Measurements from ENCODE around the gene PLXDC1.
"Not testable (repeated sequence)": the region's sequence is repeated elsewhere in the genome, so short reads cannot be mapped to it uniquely, and the experiment has no call there.

PLXDC1 gene

DNA sequence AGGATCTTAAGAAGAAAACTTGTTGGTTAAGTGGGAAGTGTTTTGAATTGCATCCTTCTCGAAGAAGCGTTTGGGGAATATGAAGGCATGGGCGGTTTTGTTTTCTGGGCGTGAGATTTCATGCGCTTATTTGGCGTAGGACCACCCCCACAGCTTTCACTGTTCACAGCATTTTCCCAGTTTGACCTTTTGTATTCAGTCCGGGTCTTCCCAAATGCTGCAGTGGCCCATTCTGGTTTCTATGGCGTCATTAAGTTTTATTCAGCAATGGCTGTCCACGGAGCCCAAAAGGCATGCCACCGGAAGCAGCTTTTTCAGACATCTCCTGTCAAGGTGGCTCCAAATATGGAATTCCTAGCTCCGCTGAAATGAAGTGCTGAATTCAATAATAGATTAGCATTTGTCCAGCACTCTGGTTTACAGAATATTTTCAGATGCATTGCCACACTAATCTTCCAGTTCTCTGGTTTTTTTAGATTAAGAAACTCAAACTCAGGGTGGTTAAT is 93.7 kb downstream of the PLXDC1 start:
- no peak for DNase-seq

DNA sequence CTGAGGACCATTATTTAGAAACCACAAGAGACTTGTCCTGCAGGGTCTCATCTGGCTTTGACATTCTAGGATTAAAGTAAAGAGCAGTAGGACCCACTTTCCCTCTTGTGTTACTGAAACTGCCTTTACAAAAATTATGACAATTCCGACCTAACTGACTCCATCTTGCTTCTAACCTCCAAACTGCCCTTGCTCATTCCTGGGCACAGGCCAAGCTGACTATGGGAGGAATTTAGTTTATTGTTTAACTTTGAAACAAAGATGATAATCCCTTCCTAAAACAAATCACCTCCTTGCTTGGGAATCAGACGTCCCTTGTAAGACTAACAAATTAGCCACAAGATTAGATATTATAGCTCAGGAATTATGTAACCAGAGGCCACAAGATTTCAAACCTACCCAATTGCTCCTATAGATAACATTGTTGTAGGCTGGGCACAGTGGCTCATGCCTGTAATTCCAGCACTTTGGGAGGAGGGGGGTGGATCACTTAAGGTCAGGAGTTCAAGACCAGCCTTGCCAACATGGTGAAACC is 97.3 kb downstream of the PLXDC1 start:
- no peak for DNase-seq

DNA sequence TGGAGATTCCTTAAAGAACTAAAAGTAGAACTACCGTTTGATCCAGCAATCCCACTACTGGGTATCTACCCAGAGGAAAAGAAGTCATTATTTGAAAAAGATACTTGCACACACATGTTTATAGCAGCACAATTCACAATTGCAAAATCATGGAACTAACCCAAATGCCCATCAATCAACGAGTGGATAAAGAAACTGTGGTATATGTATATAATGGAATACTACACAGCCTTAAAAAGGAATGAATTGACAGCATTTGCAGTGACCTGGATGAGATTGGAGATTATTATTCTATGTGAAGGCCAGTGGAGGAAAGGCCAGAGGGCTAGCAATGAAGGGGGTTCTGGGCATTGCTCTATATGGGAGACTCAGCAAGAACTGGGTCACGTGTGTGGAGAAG is 99.0 kb downstream of the PLXDC1 start:
- not testable (repeated sequence) for DNase-seq

DNA sequence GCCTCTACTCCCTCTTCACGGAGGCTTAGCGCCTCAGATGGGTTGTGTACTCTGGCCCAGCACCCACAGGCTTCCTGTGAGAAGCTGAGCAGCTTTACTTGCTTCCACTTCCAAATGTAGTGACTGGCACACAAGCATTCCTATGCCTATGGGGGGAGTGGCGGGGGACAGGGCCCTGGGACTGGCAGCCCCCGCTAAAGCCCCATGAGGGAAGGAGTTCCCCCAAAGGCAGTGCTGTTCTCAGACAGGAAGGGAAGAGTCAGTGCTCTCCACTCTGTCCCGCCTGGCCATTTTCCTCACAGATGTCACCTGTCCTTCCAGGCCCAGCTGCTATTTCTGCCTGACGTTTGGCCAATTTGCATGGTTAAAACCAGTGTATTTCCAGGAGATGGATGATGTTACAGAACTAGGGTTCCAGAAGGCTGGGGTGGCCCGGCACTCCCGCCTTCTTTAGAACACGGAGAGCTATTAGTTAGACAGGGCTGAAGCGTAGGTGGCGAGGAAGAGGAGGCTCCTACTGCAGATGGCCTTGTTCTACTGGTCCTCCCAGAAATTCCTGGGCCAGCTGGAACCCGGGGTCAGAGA is 100.3 kb downstream of the PLXDC1 start:
- DNase-seq, result no peak

DNA sequence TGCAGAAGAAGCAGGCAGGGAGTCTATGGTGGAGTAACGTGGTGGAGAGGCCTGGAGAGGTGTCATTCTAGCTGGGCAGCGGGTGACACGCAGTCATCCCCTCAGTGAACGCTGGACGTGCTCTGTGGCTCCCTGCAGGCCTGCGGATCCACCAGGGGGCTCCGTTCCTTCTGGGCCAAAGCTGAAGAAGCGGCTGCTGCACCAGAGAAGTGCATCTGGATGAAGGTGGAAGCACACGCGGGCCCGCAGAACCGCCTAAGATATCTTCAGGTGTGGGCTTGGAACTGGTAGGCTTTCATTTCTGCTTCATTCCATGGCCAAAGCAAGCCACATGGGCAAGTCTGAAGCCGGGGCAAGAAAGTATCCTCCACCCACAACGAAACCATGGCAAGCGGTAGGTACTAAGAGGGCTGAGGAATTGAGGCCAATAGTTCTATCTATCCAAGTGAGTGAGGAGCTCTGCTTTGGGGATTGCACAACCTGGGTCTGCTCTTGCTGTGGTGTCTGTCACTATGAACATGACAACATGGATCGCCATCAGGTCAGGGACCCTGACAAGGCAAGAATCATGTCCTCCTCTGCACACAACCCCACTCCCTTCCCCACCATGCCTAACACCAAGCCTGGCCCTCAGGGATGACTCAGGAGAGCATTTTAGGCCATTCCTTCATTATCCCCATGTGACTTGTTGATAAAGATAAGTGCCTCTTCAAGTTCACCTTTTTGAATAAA is 105.3 kb downstream of the PLXDC1 start:
- DNase-seq, result no peak

DNA sequence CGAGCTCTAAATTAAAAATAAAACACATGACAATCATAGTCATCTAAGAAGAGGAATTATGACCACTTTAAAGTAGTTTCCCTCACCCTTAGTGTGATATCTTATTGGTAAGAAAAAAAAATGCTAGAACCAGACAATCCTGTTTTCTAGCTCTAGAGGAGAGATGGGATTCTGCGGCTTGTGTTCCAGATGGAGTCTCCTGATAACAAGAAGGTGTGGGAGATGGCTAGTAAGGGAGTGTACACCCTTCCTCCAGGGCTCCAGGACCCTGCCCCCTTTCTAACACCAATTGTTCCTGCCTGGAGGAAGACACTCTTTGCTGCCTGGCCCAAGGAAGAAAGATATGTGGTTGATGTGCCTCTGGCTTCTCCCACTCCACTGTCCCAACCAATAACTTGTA is 115.4 kb downstream of the PLXDC1 start:
- no peak for DNase-seq

DNA sequence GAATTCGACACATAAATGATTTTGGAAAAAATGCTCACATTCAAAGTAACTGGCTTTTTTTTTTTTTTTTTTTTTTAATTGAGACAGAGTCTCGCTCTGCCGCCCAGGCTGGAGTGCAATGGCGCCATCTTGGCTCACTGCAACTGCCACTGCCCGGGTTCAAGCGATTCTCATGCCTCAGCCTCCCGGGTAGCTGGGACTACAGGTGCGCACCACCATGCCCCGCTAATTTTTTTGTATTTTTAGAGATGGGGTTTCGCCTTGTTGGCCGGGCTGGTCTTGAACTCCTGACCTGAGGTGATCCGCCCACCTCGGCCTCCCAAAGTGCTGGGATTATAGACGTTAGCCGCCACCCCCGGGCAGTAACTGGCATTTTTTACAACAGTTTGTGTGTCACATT is 115.9 kb downstream of the PLXDC1 start:
- DNase-seq, result not testable (repeated sequence)

DNA sequence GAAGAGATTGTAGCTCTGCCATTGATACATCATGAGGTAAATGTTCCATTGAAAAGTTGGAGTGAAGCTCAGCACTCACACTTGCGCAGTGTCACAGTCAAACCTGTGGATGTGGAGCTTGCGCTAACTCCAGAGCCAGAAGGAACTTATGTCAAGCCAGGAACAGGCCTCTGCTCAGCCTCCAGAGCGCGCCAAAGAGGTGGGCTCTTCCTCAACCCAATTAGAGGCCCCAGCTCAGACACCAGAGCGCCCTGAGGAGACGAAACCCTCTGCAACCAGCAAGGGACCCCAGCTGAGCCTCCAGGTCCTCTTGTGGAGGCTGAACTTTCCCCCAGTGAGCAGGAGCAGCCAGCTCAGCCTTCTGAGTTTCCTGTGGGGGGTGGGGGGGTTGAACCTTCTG is 122.7 kb downstream of the PLXDC1 start:
- no peak for DNase-seq

DNA sequence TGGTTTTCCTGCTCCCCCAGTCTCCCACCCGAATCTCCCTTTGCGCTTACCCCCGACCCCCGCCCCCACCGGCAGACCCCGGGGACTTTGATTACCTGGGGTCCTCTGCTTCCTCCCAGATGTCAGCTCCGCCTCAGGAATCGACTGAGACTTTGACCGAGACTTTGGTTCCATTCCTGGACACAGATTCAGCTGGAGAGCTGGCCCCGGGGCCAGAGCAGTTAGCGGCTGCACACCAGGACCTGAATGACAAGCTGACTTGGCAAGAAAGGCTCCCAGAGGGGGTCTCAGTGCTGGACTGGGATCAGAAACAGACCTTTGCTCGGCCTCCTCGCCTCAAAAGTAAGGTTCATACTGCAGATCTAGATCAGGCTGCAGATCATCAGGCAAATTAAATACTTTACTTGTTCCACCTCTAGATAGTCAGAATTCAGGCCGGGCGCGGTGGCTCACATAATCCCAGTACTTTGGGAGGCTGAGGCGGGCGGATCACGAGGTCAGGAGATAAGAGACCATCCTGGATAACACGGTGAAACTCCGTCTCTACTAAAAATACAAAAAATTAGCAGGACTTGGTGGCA is 123.9 kb downstream of the PLXDC1 start:
- no peak for DNase-seq

DNA sequence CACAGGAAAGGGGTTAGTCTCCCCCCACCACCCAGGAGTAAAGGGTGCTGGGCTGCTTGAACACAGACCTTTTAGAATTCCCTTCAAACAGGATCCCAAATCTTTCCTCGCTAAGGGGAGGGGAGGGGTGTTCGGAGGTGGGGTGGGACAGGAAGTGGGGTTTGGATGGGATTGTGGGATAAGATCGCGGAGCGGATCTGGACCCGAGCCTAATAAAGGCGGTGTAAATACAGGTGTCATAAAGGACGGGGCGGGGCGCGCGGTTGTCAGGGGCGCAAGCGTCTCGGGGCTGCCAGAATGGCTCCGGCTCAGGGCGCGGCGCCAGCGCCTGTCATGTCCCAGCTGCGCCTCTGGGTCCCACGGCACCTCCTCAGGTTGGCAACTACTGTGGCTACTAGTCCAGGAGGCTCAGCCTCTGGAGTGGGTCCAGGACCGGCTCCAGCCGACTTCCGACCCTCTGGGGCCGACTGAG is 124.4 kb downstream of the PLXDC1 start:
- DNase-seq, result no peak

DNA sequence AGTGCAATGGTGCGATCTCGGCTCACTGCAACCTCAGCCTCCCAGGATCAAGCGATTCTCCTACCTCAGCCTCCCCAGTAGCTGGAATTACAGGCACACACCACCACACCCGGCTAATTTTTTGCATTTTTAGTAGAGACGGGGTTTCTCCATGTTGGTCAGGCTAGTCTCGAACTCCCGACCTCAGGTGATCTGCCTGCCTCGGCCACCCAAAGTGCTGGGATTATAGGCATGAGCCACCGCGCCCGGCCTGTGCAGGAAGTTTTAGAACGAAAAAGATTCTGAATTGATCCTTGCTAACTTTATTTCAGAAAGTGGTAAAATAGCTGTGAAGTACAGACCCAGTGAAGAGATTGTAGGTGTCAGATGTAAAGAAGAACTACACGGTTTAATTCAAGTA is 125.1 kb downstream of the PLXDC1 start:
- DNase-seq, result not testable (repeated sequence)

DNA sequence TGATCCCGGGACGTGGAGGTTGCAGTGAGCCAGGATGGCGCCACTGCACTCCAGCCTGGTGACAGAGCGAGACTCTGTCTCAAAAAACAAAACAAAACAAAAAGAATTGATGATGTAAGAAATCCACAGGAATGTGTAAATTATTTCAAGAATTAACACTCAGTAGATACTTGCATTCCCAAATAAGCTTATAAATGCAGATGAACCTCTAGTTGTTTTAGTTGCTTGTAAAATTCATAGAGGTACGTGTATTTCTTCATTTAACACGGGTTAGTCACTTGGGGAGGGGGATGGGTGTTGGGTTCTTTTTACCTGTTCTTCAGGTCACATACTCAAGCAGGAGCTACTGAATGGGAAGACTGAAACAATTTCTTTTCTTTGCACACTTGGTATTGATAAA is 128.5 kb downstream of the PLXDC1 start:
- DNase-seq, result no peak

DNA sequence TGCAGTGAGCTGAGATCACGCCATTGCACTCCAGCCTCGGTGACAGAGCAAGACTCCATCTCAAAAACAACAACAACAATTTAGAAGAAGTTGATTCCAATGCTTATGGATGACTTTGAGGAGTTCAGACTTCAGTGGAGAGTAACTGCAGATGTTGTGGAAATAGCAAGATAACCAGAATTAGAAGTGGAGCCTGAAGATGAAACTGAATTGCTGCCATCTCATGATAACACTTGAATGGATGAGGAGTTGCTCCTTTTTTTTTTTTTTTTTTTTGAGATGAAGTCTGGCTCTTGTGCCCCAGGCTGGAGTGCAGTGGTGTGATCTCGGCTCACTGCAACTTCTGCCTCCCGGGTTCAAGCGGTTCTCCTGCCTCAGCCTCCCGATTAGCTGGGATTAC is 131.4 kb downstream of the PLXDC1 start:
- not testable (repeated sequence) for DNase-seq

DNA sequence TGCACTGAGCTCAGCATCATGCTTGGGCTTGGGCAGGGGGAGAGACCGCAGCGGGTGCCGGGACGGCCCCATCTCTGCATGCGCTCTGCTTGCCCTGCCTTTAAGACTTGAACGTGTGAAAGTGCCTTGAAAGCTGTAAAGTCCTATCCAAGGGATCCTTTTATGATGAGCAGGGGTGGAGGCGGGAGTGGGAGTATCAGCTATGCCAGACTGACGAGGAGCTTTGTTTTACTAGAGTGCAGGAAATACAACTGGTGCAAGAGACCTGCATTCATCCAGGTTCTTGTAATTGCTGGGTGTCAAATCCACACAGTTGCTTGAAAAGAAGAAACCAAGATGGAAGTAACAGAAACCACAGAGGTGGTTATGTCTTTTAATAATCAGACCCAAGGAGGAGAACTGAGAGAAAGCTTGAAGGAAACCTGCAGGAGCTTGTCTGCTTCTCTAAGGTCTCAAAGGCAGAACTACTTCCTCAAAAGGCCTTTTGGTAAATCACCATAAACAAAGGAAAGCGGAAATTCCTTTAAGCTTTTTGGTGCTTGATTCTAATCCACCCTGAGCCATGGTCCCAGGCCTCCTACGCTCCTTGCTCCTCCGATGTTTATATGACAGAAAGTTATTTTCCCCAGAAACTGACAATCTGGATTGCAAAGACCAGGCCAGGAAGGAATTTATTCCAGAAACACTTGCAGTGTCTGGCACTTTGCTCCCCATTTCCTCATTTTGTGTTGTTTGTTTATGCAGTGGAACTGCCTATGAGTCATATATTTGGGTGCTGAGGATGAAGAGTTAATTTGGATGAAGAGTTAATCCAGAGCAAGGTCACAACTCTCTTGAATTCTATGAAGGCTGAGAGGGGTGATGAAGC is 132.9 kb downstream of the PLXDC1 start:
- DNase-seq, result peak in 1 of 5 donors; percentile 7

DNA sequence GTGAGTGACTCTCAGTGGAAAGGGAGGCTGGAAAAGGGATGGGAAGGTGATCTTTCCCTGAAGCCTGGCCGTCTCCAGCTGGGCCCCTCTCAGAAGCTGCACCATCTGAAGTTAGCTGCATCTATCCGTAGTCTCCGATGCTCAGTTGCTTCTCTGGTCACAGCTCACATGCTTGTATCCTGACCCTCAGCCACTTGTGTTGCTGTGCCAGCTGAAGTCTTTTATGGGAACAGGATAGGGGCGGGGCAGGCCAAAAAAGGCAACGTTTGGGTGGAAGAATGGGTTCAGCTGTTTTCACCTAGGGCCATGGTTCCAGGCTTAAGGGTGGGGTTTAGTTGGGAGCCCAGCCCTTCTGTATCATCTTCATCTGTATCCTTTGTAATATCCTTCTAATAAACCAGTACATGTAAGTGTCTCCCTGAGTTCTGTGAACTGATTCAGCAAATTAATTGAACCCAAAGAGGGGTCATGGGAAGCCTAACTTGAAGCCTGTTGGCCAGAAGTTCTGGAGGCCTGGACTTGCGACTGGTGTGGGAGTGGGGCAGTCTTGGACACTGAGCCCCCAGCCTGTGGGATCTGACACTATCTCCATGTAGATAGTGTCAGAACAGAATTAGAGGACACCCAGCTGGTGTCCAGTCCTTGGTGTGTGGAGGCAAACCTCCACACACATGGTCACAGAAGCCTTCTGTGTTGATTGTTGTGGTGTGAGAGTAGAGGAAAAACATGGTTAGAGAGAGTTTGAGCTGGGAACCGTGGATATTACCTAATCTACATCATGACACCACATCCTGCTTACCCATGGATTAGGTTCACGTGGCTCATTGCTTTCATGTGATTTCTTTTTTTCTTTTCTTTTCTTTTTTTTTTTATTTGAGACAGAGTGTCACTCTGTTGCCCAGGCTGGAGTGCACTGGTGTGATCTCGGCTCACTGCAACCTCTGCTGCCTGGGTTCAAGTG is 135.0 kb downstream of the PLXDC1 start:
- peak in 1 of 5 donors; percentile 23 for DNase-seq

DNA sequence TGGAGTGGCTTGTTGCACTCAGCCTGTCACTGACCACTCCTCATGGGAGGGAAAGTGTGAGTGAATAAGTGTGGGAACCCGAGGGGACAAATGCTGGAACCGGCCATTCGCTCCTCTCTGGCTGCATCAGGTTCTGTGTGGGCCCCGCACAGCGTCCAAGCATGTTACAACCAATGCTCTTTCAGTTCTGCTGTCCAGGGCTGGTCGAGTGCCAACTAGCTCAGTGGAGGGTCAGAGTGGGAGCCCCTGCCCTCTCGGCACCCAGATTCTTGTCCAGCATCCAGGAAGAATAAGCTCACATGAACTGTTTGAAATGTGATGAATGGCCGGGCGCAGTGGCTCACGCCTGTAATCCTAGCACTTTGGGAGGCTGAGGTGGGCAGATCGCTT is 135.9 kb downstream of the PLXDC1 start:
- DNase-seq, result no peak

DNA sequence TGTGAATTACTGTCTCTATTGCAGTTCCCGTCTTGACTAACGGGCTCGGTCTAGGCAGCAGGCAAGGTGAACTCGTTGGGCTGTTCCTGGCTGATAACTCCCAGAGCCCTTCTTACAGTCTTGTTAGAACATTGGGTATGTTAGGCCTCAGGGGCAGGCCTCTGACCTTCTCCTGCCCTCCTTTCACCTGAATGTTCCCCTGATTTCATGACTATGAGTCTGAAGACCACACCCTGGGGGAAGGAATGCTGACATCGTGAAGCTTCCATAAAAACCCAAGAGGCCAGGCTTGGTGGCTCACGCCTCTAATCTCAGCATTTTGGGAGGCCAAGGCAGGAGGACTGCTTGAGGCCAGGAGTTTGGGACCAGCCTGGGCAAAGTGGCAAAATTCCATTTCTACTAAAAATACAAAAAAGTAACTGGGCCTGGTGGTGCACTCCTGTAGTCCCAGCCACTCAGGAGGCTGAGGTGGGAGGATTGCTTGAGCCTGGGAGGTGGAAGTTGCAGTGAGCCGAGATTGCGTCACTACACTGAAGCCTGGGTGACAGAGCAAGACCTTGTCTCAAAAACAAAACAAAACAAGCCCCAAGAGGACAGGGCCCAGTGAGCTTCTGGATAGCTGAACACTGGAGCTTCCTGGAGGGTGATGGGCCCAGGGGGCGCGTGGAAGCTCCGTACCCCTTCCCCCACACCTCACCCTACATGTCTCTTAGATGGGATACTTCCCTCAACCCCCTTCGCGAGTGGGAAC is 136.5 kb downstream of the PLXDC1 start:
- DNase-seq, result no peak

DNA sequence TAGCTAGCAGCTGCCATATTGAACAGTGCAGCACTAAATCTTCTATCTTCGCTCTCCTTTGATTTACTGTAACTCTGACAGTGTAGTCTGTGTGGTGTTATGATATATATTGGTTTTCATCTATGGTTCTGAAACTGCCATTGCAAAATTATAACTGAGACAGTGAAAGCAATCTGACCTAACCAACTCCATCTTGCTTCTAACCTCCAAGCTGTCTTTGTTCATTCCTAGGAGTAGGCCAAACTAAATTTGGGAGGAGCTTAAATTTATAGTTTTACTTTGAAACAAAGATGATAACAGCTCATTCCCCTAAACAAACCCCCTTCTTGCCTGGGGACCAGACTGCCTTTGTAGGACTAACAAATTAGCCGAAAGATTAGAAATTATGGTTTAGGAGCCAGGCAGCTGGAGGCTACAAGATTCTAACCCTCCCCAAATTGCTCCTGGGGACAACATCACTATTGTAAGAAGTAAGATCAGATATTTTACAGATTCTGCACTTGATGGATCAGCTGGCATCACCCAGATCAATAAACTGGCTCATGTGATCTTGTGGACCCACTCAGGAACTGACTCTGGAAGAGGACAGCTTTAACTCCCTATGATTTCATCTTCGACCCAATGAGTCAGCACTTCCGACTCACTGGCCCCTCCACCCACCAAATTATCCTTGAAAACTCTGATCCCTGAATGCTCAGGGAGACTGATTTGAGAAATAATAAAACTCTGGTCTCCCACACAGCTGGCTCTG is 137.2 kb downstream of the PLXDC1 start:
- no peak for DNase-seq
